GM11168 (cell line): Measurements from ENCODE around the gene TMEM144.

Source experiments
- in situ Hi-C: fragments of 300-500 bp; cut with MboI; formaldehyde crosslinking; loops from one replicate; pipeline ENCODE4 v1.12.0; 2022; ENCODE audit warnings: low sequenced_read_pairs; ENCODE audit not compliant: unreplicated experiment

Gene TMEM144

DNA sequence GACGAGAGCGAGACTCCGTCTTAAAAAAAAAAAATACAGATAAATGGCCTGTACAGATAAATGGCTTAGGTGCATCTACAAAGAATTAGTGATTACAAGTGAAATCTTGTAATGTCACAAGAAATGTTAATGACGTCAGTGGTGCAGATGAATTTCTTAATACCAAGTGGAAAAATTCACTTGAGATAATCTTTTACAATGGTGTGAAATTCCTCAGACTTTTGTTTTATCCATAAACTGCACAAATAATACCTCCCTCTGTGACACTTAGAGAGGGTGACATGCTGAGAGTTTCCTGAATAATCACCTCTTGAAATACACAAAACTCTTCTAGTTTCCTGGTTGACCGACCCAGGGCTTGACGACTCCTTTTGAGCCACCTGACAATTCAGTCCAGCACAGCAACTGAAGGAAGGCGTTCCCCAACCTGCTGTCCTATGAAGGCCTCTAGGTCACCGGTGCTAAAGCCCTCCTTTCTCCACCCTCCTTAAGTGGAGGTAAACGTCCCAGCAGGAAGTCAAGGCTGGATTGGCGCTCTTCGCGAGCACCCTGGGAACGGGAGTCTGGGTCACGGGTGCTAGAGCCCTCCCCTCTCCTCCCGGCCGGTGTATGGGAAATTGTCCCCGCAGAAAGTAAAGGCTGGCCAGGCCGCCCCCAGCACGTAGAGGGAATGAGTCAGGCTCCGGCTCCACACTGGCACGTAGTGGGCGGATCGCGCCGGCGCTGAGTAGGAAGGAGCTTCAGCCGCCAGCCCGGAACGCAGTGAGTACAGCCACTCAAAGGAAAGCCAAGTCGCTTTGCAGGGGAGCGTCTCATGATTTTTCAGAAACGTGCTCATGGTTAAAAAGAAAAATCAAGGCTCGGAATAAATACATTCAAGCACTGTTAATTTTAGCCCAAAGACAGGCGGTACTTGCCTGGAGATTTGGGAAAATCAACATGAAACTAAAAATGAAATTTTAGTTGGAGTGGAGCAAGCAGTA lies at the start of gene TMEM144:
TSS of gene TMEM144 (plus strand) at position 662 of the 983 bp plus-strand sequence. CDS start 2,182 bp downstream, outside the sequence.
- in situ Hi-C loops, result no loop called here

DNA sequence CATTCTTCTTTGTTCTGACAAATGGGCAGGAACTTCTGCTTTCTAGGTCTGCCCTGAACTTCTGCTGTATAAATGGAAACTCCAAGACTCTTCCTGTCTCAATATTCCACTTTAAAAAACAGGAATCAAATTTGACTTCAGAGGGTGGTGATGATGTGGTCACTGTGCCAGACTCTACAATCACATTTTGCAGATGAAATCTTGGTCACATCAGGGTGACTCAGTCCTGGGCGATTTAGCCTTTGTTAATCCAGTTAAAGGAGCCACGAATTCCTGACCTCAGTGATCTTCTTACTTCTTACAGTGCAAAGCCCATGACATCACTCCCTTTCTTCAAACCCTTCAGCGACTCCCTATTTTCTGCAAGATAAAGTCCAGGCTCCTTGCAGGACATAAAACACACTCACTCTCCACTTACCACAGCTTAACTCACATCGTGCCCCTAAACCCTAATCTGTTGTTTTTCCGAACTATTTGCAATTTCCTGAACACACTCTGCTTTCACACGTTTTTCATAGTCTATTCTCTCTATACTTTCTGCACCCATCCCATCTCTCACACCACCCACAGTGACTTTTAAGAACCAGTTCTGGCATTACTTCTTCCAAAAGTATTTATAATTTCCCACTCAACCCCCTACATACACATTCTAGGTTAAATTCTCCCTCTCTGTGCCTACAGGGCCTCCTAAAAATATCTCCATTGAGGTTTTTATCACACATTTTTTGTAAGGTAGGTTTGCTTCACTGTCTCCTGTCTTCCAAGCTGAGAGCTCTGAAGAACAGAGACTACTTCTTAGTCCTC lies 48.5 kb upstream of the TMEM144 start:
- in situ Hi-C loops, result no loop called here

DNA sequence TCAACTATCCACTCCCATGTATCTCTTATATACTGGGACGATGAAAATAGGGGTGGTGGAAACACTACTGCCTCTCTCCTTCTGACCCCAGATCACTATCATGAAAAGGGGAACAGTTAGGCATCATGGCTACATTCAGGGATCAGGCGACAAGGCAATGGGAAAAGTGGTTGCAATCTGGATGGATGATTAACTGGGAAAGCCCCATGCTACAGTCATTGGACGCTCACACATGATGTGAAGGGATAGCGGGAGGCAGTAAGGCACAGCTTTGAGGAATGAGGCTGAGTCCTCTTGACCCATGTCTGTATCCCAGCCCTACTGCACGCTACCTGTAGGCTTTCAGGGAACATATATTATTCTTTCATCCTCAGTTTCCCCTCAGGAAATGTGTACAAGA lies 47.7 kb upstream of the TMEM144 start:
- in situ Hi-C loops, result no loop called here

DNA sequence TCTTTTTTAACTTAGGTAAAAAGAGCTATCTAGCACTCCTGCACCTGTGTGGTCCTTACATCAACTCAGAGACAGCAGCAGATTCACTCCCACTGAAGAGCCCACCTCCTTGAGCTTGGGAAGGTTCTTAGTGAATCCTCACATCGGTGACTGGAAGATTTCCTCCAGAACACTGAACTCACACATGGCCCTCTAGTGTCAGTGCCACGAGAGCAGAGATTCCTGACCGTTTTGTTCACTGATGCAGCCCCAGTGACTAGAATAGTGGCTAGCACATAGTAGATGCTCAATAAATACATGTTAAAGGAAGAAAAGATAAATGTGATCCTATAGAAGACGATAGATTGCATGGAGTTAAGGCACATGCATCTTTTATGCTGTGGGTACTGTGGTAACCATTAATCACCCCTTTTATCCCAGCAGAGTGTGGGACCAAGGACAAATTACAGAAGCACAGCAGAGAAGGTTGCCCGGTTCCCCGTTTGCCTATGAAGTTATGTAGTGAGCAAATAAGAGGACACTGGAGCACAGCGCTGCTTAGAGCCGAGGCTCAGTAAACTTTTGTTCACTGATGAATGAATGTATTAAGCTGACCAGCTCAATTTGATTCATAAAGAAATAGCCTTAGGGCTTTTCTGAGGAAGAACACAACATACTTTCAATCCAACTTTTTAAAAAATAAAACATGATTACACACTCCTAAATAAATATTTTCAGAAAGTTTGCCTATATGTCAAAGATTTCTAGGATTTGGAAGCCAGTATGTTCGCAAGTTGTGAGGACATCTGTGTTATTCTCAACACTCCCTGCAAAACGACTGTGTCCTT lies 46.1 kb upstream of the TMEM144 start:
- in situ Hi-C loops, result no loop called here

DNA sequence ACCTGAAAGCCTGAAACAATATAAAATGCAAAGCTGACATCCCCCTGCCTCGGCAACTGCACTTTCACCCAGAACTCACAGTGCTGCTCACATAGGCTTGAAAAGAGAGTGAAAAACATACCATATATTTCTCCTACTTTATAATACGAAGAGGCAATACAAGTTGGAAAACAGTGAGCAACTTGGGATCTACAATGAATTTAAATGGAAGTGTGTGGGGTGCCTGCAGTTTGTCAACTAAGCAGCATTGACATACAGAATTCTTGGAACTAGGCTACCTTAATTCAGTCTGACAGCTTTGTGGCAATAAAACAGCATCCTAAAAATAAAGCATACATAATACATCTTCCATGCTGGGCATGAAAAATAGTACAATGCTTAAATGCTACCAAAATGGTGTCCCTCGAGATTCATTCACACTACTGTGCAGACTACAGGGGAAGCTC lies 45.5 kb upstream of the TMEM144 start:
- in situ Hi-C loops, result no loop called here

DNA sequence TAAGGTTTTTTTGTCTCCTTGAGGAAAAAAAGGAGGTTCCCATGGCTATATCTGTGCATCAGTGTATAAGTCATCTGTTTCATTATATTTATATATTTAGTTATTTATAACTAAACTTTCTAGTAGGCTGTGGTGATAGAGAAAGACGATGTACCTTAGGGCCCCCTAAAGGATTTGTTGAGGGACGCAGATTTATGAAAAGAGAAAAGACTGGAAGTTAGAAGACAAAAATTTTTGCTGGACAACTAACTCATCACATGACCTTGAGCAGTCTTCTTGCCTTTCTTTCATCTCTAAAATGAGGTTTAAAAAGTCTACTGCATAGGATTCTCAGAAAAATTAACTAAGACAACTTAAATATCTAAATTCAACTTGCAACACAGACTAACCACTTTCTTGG lies 43.6 kb upstream of the TMEM144 start:
- in situ Hi-C loops, result no loop called here

DNA sequence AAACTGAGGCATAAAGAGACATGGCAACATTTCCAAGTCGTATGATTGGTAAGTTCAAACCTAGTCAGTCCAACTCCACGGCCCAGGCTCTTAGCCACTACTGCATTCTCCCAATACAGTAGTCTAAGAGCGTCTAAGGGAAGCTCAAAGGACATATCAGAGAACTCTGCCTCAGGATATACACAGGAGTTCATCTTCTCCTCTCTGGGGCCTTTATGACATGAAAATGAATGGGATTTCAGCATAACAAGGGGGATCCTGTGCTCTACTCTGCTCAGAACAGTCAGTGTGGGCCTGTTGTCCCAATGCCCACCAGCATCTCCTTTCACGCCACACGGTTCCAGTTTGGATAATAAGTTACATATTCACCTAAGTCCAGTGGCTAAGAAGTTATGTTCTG lies 41.7 kb upstream of the TMEM144 start:
- in situ Hi-C loops, result no loop called here

DNA sequence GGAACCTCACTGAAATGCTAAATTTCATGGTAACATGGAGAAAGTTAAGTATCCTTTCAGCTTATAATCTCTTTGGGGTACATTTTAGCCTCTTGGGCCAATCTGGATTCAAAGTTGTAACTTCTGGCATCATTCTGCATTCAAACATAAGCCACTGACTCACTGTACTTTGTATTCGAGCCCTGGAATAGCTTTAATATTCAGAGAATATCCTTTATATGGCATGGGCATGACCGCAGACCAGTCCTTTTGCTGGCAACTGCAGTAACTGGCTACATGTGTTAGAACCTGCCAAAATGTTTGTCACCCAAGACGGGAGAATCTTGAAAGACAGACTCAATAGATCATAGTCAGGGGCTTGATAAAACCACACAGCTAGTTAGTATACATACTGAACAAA lies 40.8 kb upstream of the TMEM144 start:
- in situ Hi-C loops, result no loop called here

DNA sequence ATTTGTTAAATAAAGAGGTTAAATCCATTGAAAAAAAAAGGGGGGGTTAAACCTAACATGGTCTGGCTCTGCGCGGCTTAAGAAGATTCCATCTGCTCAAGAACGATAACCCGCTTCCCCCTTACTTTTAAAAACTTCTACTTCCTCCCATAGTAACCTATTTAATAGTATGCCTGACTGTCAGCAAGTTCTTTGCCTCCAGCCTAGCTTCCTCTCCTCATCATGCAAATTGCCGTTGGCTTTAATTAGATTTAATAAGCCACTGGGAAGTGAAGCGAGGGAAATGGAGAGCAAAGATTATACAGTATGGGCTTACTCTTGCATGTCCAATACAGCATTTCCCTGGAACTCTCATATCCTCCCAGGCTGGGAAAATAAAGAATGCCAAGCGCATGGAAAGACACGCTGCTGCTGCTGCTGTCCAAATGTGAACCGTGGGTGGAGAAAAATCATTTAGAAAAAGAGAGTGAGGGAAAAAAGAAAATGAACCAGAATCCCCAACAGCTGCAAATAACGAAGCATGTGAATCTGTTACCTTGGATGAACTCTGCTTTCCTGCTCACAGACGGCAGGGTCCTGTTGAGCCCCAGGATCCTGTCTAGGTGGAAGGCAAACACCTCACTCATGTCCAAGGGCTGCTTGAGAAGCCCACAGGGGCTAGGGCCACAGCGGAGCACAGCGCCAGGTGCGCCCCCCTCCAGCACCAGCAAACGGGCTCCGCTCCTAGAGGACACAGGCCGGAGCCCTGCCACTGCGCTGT lies 40.2 kb upstream of the TMEM144 start:
- in situ Hi-C loops, result no loop called here

DNA sequence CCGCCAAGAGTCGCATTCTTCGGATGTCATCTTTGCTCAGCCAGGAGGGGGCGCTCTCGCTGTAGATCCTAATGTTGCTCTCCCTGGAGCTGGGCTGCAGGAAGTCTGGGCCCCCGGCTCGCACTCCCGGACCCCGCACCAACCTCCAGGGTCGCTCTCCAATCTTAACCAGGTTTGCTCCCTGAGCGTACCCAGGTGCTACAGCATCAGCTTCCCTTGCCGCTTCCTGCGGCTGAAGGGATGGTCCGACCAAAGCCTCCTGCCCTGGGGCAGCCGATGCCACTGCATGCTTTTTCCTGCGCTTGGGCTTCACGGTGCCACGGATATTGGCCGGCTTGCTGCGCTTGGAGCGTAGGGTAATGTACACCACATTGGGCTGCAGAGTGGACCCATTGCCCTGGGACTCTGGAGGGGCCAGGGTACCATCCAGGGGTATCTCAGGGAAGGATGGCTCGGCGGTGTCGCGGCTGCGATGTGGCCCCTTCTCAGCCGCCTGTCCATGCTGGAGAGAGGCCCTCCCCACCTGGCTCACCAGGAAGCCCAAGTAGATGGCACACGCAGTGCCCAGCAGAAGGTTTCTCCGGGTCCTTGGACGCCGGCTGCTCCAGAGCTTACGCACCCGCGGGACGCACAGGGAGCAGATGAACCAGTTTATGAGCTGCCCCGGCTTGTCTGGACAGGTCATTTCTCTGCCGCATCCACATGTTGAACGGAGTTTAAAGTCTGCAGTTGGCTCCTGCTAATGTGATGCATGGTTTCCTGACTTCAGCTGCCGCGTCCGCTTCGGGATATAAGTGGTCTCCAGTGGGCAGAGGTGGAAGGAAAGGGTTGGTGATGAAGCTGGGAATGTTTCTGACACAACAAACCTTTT lies 39.4 kb upstream of the TMEM144 start:
- in situ Hi-C loops, result no loop called here

DNA sequence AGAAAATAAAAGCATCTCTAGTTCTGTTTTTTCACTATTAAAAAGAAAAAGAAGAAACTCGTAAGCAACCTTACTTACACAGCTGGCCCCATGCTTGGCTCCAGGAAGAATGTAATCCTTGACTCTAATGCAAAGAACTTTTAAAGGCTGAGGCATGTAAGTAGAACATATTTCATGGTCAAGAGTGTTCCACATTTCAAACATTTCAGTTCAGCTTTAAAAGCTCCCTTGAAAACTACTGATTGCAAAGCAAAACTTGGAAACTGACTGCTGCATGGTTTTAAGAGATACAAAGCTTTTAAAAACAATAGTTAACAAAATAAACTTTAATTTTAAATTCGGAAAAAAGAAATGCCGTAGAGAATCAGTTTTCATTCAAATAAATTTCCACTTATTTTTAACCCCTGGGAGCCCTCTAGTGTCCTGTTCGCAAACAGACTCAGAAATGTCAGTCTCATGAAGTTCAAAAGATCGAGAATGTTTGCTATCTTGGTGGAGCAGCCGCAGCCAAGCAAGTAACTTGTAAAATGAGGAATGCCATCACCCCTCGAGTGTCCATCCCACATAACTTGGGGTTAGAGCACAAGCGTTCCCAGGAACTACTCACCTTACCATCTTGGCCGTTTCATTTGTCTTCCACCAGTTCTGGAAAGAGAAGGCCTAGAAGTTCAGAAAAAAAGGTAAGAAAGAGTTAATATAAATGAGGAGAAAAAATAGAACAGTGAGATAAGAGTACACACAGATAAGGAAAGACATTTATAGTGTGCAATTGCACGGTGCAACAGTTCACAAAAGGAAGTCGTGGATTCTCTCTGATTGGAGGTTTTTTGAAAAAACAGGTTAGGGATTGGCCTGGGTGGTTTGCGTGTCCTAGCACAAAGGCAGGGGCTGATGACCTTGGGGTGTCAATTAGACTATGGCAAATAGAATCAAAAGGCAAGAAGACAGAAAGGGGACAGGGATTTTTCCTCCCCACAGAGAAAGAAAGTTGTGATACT lies 37.7 kb upstream of the TMEM144 start, which contains the start of gene GASK1B:
TSS of gene GASK1B (minus strand) at position 765 of the 998 bp plus-strand sequence. CDS start 1,650 bp downstream, outside the sequence.
- in situ Hi-C loops, result no loop called here

DNA sequence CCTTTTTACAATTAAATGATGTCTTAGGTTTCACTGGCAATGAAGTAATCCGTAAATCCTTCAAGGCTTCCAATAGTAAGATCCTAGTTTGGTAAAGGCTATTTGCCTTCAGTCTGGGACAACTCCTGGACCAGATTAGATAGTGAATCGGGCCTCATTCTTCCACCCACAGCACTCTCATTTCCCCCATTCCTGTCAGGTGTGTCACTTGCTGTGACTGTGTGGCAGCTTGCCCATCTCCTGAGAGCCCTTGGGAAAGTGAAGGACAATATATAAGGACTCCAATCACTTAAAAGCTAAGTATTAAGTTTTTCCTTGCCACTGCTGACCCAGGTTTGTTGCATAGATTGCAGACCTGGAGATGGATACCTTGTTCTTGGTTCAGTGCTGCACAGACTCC lies 34.2 kb upstream of the TMEM144 start:
- in situ Hi-C loops, result no loop called here

DNA sequence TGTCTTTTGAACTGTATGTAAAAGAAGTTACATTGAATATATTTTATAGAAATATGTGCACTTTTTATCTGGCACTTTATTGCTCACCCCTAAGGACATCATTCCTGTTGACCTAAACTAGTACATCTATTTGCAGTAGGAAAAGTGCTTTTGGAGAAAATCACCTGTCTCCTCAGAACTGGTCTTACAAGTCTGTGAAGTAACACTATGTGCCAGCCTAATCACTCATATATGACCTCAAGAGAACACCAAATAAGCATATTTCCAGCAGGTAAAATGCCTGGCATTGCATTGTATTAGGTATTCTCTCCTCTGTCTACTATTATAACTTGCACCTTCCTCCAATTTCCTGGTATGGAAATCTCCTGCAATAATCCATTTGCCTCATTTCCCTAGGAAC lies 33.5 kb upstream of the TMEM144 start:
- in situ Hi-C loops, result no loop called here

DNA sequence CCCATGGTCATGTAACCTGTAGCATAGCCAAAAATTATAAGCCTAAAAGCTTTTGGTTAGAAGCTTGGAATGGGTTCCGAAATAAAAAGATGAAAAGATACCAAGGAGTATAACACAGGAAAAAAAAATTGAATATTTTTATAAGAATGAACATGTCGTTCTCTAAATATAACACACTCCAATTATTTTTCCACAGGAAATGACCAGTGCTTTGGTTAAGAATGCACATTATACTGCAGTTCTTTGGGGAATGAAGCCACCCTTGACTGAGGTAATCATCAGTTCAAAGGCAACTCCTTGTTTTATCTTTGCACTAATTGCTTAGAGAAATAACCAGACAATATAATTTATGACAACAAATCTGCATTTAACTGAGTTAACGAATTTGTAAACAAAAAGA lies 30.8 kb upstream of the TMEM144 start:
- in situ Hi-C loops, result no loop called here

DNA sequence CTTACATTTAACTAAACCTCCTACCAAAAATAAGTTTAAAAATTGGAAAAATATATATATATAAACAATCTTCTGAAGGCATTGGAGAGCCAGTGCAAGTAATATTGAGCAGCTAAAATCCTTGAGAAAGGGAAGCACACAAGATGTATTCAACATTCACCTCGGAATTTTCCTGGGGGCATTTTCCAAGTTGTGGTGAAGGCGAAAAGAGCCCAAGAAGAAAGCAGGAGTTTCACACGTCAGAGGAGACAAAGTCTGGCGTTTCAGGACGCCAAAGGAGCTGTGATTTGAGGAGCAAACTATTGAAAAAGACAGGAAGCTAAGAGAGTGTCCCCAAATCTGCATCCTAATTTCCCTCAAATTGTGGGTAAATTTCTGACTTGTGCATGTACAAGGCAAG lies 28.4 kb upstream of the TMEM144 start:
- in situ Hi-C loops, result no loop called here

DNA sequence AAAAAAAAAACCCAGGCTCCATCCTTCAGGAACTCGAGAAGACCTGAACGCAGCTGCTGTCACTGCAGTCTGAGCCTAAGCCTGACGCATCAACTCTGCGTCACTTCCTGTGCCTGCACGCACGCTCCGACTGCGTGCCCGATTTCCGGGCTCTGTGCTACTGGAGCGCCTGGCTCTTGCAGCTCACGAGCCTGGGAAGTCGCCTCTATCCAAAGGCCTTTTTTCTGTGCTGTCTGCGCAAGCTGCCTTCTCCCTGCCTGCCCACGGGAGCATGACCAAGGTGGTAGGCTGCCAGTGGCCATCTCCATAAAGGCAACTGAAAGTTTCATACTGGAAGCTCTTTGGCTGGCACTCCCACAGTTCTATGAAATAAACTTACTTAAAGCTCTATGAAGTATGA lies 27.6 kb upstream of the TMEM144 start:
- in situ Hi-C loops, result no loop called here

DNA sequence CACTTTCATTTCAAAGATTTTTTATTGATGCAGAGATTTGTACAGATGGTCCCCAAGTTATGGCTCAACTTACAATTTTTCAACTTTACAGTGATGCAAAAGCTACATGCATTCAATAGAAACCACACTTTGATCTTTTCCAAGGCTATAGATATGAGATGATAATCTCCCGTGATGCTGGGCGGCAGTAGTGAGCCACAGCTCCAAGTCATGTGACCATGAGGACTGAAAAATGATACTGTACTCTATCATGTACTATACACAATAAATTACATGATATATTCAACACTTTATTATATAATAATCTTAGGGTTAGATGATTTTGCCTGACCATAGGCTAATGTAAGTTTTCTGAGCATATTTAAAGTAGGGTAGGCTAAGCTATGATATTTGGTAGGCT lies 23.5 kb upstream of the TMEM144 start:
- in situ Hi-C loops, result no loop called here
